Spinal cord (tissue), 10 donors: ENCODE data around the gene ALX3. TPM values are rescaled to one million over a fixed set of nuclear protein-coding genes. Genes with fewer than 3 reads are reported as not detected.

Source experiments
- DNase-seq, 6 donors: peaks; one replicate each; pipeline versions ENCODE4 v3.0.0 to v3.0.0-alpha.2; 2013 to 2015; ENCODE audit warnings: low spot score in 6 of 6, low read depth in 4 of 6
- H3K27ac ChIP-seq: one replicate; pipeline ENCODE4 v1.5.1; 2013; ENCODE audit warnings: low read depth, low read length, control low read depth
- H3K27me3 ChIP-seq: one replicate; pipeline ENCODE4 v1.6.1; 2013; ENCODE audit warnings: low read length; ENCODE audit not compliant: control insufficient read depth, insufficient read depth
- H3K36me3 ChIP-seq: one replicate; pipeline ENCODE4 v1.6.1; 2013; ENCODE audit warnings: low read length; ENCODE audit not compliant: control insufficient read depth, insufficient read depth
- H3K4me1 ChIP-seq: one replicate; pipeline ENCODE4 v1.6.1; 2013; ENCODE audit warnings: low read length; ENCODE audit not compliant: control insufficient read depth, insufficient read depth
- H3K4me3 ChIP-seq: one replicate; pipeline ENCODE4 v1.5.1; 2013; ENCODE audit warnings: low read depth, low read length, control low read depth
- H3K9me3 ChIP-seq: one replicate; pipeline ENCODE4 v1.6.1; 2013; ENCODE audit warnings: low read length; ENCODE audit not compliant: control insufficient read depth, insufficient read depth
- WGBS: methylation state at CpG from one replicate; pipeline ENCODE4 v1.1.5; 2013; ENCODE audit warnings: missing lambda C conversion rate; ENCODE audit not compliant: insufficient coverage; 5-methylcytosine and 5-hydroxymethylcytosine counted together
- polyA plus RNA-seq, 2 donors: library from polyadenylated mRNA; unstranded; fragments of 120-200 nt; gene quantifications; one replicate each; pipeline ENCODE4 v1.2.1, GENCODE V29; 2013; ENCODE audit not compliant: insufficient read length in 2 of 2
- total RNA-seq, 2 donors: library from RNA; depleted of rRNA in 1 of 2; stranded (reverse); fragments of 120-200 nt in 1 of 2; fragments of >200 nt in 1 of 2; gene quantifications; one replicate each; pipeline versions ENCODE4 v1.2.3 to v1.2.4, GENCODE V29; 2013 to 2014
- donor health status: healthy.

ALX3 gene
- total and polyA plus RNA-seq, 4 donors, result 1.8 TPM; not detected in 3

GRCh38 chr1:110049801-110050601 lies 20.5 kb downstream of the ALX3 start:
- DNase-seq, result no peak
- Histone ChIP-seq H3K27ac (no peak overlapping the region), H3K4me1 (no peaks in the 10 kb centered on the region), H3K27me3 (no peaks in the 10 kb centered on the region), H3K9me3 (no peaks in the 10 kb centered on the region), H3K36me3 (peaks cover 94% of the 10 kb centered on the region), H3K4me3 (no peak overlapping the region)
- 88% methylated on average over 3 of the region's 11 CpGs for WGBS

- Histone ChIP-seq H3K27ac (no peak overlapping the region), H3K27me3 (no peaks in the 10 kb centered on the region), H3K4me1 (no peaks in the 10 kb centered on the region), H3K36me3 (peaks cover 87% of the 10 kb centered on the region), H3K4me3 (no peak overlapping the region), H3K9me3 (no peaks in the 10 kb centered on the region)
- WGBS, result 94% methylated on average over 7 of the region's 9 CpGs
- no peak for DNase-seq
These were observed 21.4 kb downstream of the ALX3 start for GRCh38 chr1:110048923-110049601.

GRCh38 chr1:110048240-110048639 lies 22.2 kb downstream of the ALX3 start:
- no peaks in the 10 kb centered on the region for H3K9me3 ChIP-seq
- peaks cover 87% of the 10 kb centered on the region for H3K36me3 ChIP-seq
- 93% methylated on average over 5 of the region's 5 CpGs for WGBS
- H3K4me1 ChIP-seq, result no peaks in the 10 kb centered on the region
- no peaks in the 10 kb centered on the region for H3K27me3 ChIP-seq
- no peak for DNase-seq
- H3K4me3 ChIP-seq, result no peak overlapping the region
- H3K27ac ChIP-seq, result no peak overlapping the region

DNA sequence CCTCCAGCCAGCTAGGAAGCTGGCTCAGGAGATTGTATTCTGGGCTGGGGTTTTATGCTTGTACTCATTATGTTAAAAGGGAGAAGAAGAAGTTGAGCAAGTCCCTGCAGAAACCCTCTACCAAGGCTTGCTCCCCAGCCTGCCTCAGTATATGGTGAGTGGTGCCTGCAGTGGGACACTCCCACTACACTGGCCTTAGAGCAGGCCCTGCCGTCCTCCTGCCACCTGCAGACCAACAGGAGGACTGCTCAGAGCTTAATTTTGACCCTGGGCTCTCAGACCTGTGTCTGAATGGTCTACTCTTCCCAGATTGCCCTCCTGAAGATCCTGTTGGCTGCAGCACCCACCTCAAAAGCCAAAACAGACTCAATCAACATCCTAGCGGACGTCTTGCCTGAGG lies 23.0 kb downstream of the ALX3 start:
- Histone ChIP-seq H3K4me3 (no peak overlapping the region), H3K27ac (no peak overlapping the region), H3K27me3 (no peaks in the 10 kb centered on the region), H3K36me3 (peaks cover 84% of the 10 kb centered on the region), H3K9me3 (no peaks in the 10 kb centered on the region), H3K4me1 (no peaks in the 10 kb centered on the region)
- 29% methylated on average over 1 of the region's 3 CpGs for WGBS
- no peak for DNase-seq

DNA sequence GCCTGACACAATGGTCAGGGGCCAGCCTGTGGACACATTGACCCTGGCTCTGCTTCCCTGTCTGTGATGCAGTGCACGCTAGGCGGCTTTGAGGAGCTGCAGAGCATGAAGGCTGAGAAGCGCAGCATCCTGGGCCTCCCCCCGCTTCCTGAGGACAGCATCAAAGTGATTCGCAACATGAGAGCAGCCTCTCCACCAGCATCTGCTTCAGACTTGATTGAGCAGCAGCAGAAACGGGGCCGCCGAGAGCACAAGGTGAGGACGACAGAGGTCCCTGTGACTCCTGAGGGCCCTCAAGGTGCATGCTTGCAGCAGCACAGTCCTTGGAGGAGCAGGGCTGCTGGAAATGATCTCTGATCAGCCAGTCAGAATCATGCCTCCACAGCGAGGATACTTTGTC lies 27.5 kb downstream of the ALX3 start:
- H3K36me3 ChIP-seq, result peaks cover 79% of the 10 kb centered on the region
- DNase-seq, result no peak
- H3K4me1 ChIP-seq, result no peaks in the 10 kb centered on the region
- 91% methylated on average over 10 of the region's 10 CpGs for WGBS
- no peaks in the 10 kb centered on the region for H3K27me3 ChIP-seq
- H3K4me3 ChIP-seq, result no peak overlapping the region
- no peaks in the 10 kb centered on the region for H3K9me3 ChIP-seq
- H3K27ac ChIP-seq, result no peak overlapping the region

DNA sequence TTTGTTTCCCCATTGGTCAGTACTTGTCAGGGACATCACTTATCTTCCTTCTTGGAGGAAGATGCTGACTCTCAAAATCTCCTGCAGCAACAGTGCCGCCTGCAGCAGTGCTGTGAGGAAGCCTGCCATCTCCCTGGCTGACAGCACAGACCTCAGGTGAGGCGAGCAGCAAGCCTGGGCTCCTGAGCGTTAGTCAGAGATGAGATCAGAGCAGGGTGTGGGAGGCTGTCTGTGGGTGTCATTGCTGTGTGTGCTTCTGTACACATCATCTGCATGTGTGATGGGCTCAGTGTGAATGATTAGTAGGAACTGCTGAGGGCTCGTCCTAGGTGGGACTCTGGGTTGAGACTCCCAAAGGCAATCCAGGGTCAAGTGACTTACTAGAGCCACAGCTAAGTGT lies 29.9 kb downstream of the ALX3 start:
- 91% methylated on average over 4 of the region's 4 CpGs for WGBS
- no peak overlapping the region for H3K4me3 ChIP-seq
- peak in 1 of 6 donors; percentile 14 for DNase-seq
- H3K9me3 ChIP-seq, result no peaks in the 10 kb centered on the region
- H3K4me1 ChIP-seq, result peaks cover 11% of the 10 kb centered on the region
- H3K27ac ChIP-seq, result no peak overlapping the region
- peaks cover 58% of the 10 kb centered on the region for H3K36me3 ChIP-seq
- H3K27me3 ChIP-seq, result no peaks in the 10 kb centered on the region

DNA sequence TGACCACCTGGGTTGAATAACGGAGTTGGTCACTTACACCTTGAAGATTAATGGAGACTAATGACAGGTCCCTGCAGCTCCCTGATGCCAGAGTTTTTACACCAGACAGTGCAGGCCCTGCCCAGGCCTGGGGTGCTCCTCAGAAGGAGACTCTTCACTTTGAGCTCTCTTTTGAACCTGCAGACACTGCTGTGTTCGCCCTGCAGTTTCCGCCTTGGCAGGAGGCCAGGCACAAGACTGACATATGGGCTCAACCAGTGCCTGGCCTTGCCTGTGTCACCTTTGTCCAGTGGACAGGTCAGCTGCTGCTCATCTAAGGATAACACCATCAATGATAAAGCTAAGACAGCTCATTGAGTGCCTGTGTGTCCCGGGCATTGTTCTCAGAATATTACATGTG lies 30.8 kb downstream of the ALX3 start:
- 79% methylated on average over 3 of the region's 4 CpGs for WGBS
- no peak for DNase-seq
- Histone ChIP-seq H3K36me3 (peaks cover 51% of the 10 kb centered on the region), H3K27me3 (no peaks in the 10 kb centered on the region), H3K27ac (no peak overlapping the region), H3K4me3 (no peak overlapping the region), H3K9me3 (no peaks in the 10 kb centered on the region), H3K4me1 (peaks cover 15% of the 10 kb centered on the region)

DNA sequence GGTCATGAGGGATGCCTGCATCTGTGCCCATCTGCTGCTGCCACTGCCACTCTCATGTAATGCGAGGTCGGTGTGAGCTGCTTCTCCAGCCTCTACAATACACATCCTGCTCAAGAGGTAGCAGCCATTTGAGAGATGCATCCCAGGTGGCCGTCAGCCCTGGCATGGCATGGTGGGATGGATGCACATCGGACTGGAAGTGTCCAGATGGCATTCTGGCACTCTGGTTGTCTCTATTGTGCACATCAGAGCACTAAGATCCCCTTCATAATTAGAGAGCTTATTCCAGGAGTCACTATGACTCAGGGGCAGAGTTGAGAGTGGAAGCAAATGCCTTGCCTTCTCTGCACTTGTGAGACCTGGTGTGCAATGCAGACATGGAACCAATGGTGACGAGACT lies 32.2 kb downstream of the ALX3 start:
- no peak for DNase-seq
- WGBS, result 89% methylated on average over 5 of the region's 5 CpGs
- Histone ChIP-seq H3K9me3 (no peaks in the 10 kb centered on the region), H3K4me1 (peaks cover 15% of the 10 kb centered on the region), H3K36me3 (peaks cover 44% of the 10 kb centered on the region), H3K27me3 (no peaks in the 10 kb centered on the region), H3K4me3 (no peak overlapping the region), H3K27ac (no peak overlapping the region)

DNA sequence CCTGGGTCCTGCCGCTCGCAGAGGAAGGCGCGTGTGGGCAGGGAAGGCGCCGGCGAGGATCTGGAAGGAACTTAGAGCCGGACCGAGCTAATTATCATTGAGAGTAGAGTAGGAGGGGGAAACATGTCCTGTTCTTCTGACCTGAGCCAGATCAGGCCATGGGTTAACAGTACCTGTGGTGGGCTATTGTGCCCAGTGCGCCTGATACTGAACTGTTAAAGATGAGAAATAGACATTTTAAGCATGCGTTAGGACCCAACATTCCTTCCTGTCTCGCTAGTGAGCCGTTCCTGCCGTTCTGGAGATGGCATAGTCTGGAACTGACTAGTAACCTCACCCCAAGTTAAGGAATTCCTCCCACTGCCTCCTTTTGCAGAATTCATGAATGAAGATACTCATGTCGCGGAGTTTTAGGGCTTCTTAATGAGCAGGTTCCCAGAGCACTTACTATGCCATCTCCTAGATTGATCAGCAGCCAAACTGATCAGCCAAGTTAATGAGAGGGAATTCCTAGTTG lies 35.2 kb downstream of the ALX3 start:
- no peak for DNase-seq
- Histone ChIP-seq H3K9me3 (no peaks in the 10 kb centered on the region), H3K27me3 (no peaks in the 10 kb centered on the region), H3K4me3 (peak overlapping the region; percentile 74), H3K36me3 (peaks cover 20% of the 10 kb centered on the region), H3K4me1 (peaks cover 15% of the 10 kb centered on the region), H3K27ac (peak overlapping the region; percentile 70)
- WGBS, result 0% methylated on average over 14 of the region's 16 CpGs
